RKO (cell line): Measurements from ENCODE around the gene TMEM178B.

ENCODE experiments used
- DNase-seq: peaks from one replicate; pipeline ENCODE4 v3.0.0-alpha.2; 2016; ENCODE audit warnings: low spot score

TMEM178B gene

DNA sequence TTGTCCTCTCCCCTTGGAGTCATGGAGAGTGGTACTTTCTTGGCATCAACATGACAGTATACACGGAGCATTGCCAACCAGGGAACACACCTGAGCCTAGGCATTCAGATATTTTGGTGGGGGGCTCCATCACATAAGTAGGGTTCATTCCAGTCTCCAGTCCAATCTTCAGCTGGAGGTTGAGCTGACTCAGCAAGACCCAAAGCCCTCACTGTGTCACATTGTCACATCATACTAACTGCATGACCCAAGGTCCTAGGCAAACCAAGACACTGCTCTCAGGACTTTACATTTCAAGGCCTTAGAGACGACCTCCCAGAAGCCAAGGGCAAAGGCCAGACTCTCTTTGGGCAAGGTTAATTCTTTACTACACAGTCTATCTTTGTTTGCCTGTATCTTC is 190.1 kb downstream of the TMEM178B start:
- no peak for DNase-seq

DNA sequence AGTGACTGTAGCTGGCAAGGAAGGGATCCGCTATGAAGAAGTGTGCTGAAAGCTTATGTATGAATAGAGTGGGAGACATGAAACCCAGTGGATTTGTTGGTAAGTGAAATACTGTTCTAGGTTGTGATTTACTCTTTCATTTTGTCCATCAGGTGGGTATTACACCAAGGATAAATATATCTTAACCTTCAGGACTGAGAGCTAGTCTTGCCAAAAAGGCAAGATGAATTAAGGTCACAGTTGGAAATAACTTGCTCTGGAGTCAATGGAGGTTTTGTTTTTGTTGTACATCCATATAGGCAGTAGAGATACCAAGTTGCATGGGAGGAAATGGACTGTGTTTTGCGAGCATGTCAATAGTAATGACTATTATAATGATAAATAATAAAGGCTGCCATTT is 190.6 kb downstream of the TMEM178B start:
- no peak for DNase-seq

- no peak for DNase-seq
Observed at GRCh38 chr7:141265668-141266067, 191.8 kb downstream of the TMEM178B start.

GRCh38 chr7:141268614-141269013 is 194.8 kb downstream of the TMEM178B start:
- no peak for DNase-seq

- DNase-seq: no peak
Observed at GRCh38 chr7:141271451-141271850, 197.6 kb downstream of the TMEM178B start.

- no peak for DNase-seq
Observed at GRCh38 chr7:141272417-141272816, 198.6 kb downstream of the TMEM178B start.

DNA sequence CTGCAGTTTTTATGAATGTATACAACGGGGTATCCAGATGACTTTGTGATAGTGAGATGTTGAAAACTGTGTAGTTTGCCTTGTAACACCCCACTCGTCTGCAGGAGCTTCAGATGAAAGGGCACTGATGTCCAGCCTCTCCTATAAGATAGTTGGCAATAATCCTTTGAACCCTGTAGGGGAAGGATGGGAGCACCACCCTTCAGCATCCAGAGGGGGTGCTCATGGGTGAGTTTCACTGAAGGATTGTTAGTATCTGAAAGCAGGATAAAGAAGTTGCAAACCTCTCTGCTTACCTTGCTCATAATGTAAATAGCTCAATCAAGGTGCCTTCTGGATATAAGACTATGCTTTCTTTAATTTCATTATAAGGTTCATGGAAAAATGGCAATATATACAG is 201.5 kb downstream of the TMEM178B start:
- DNase-seq: no peak

DNA sequence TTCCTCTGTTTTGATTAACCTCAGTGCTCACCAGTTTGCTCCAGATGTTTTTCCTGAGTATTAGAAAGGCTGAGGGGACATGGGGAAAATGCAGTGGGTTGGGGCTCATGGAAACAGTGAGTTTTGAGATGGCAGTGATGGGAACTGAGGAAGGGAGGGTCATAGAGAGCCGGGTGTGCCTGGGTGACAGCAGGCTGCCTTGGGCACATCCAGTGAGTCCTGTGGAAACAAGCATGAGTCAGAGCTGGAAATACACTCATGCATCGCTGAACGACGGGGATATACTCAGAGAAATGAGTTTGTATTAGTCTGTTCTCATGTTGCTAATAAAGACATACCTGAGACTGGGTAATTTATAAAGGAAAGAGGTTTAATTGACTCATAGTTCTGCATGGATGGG is 202.2 kb downstream of the TMEM178B start:
- DNase-seq: peak; percentile 78

DNA sequence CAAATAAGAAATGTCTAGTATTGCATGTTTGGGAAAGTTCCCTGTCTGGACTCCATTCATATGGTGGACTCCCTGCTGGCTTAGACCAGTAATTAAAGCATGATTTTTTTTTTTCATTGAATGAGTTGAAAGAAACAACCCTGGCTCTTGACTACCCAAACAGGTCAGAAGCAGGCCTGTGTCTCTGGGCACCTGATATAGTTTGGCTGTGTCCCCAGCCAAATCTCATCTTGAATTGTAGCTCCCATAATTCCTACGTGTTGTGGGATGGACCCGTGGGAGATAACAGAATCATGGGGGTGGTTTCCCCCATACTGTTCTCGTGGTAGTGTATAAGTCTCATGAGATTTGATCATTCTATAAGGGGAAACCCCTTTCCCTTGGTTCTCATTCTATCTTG is 206.2 kb downstream of the TMEM178B start:
- no peak for DNase-seq

DNA sequence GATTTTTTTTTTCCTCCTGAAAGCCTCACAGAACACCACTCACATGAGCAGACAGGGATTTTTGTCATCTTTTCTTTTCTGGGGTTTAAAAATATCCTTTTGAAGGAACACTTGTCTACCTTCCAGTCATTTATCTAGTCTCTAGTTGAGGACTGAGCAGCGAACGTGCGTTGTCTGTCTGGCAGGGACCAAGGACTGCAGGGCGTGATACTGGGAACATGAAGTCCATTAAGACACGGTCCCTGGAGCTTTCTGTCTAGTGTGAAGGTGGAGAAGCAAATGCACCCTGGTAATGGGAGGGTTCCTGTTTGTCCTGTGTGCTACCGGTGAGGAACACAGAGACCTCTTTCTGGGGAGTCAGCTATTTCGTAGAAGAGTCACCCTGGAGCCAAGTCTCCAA is 207.4 kb downstream of the TMEM178B start:
- DNase-seq: no peak

- no peak for DNase-seq
Observed at GRCh38 chr7:141286522-141286921, 212.7 kb downstream of the TMEM178B start.

DNA sequence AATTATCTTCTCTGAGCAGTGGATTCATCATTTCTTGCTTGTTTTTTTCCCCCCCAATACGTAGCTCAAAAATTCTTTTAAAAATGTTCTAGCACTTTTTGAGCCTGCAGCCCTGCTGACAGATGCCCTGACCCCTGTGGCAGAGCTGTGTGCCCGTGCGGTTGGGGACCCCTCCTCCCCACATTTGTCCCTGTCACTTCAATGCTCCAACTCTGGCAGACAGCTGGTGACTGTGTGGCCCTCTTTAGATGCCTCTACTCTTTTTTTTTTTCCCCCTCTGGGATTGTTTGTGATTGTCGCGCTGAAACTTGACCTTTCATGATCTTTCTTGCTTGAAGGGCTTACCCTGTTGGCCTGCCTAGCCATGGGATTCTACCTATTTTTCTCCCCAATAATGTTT is 214.1 kb downstream of the TMEM178B start:
- DNase-seq: no peak

GRCh38 chr7:141288626-141289025 is 214.8 kb downstream of the TMEM178B start:
- DNase-seq: no peak

DNA sequence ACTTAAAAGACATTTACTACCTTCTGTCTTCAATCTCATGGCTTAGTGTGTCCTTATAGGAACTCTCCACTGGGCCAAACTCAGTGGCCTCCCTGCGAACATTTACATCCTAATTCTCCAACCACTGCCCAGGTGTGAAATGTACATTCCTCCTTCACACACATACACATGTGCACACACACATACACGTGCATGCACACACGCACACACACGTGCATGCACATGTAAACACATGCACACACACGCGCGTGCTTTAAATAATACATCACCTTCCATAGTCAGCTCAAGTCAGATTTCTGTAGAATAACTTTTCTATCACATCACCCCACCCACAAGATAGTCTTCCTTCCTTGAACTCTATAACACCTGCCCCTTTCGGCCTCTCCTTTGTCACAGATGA is 216.5 kb downstream of the TMEM178B start:
- DNase-seq: no peak

DNA sequence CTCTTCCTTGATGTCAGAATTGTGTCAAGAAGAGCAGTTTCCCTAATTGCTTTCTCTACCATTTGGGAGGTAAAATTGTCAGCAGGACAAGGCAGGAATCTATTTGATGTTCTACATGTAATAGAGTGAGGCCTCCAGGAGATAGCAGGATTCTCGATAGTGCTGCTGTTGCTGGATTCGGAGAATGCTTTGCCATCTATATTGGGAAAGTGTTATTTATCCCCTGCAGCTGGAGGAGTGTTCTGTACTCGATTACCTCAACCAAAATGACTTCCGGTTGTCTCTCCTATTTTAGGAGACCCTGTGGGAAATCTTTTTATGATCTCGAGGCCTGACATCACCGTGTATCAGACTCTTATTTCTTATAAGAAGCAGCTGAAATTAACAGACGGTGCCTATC is 217.1 kb downstream of the TMEM178B start:
- DNase-seq: no peak

- no peak for DNase-seq
Observed at GRCh38 chr7:141291541-141291940, 217.7 kb downstream of the TMEM178B start.

- DNase-seq: no peak
Observed at GRCh38 chr7:141294143-141294829, 220.4 kb downstream of the TMEM178B start.

DNA sequence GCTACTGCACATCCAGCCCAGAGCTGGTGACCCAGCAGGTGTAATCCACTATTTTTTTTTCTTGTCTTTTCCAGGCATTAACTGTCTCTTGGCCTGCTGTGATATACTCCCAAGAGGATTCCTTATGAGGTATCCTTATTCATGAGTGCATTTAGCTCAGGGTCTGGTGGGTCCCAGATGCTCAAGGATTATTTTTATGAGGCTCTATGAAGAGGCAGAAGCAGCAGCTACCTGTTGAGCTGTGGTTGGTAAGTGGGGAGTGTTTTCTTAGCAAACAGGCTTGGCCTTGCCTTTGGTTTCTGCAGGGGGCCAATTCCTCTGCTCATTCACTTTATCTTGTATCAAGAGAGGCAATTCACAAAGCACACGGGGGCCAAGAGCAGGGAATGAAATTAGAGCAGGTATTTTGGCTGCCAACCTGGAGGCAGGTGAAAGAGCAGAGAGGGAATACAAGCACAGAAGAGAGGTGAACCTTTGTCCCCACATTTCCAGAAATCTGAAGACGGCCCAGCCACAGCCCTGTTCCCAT is 221.6 kb downstream of the TMEM178B start:
- no peak for DNase-seq

- no peak for DNase-seq
Observed at GRCh38 chr7:141300816-141301215, 227.0 kb downstream of the TMEM178B start.

GRCh38 chr7:141301544-141301943 is 227.7 kb downstream of the TMEM178B start:
- DNase-seq: no peak

- no peak for DNase-seq
Observed at GRCh38 chr7:141302617-141303016, 228.8 kb downstream of the TMEM178B start.

GRCh38 chr7:141304291-141304690 is 230.4 kb downstream of the TMEM178B start:
- no peak for DNase-seq

DNA sequence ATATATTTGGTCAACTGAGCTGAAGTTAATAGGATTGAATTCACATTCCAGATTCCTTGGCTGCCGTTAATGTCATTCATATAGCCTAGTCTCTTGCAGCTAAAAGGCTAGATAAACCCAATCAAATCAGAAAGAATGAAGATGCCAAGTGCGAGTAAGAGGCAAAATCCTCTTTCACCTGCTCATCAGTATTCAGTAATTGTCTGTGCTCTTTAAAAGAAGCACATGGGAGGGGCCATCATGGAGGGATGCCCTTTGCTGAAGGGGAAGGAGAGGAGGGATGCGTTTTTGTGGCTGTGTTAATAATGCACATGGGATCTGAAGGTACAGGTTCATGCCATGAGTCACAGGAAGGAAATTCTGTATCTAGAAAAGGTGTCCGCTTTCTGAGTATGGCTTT is 232.2 kb downstream of the TMEM178B start:
- DNase-seq: no peak

DNA sequence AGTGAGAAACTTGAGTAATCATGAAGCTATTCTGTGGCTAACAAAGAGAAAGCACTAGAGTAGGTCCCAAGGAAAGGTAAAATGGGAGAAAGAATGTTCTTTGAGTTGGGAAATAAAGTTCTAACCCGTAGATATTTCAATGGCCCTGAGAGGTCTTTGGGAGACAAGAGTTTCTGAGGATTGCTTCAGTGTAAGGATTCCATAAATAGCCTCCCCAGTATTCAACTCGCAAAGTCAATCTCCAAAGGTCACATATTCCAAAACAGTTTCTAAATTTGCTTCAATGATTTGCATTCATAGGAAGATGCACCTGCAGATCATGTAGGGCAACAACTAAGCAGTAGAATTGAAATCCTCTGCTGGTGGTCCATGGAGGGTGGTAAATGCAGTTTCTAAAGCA is 238.5 kb downstream of the TMEM178B start:
- no peak for DNase-seq
